Measurements from ENCODE around the gene GOLT1A. TPM values are rescaled to one million over a fixed set of nuclear protein-coding genes. Genes with fewer than 3 reads are reported as not detected.

The GOLT1A gene
- total and polyA plus RNA-seq, 3 experiments from 2014 or later = not detected

- H3K9me3 ChIP-seq (ENCODE audit: low read length) = no peaks in the 10 kb centered on the region
- no peaks in the 10 kb centered on the region for H3K36me3 ChIP-seq (ENCODE audit: insufficient read depth, low read length)
- peaks cover 0 to 5% (median 0%) of the 10 kb centered on the region in 3 donors for H3K4me1 Mint-ChIP-seq
- H3K27ac ChIP-seq (ENCODE audit: low read depth, low read length) = no peak overlapping the region
- H3K4me1 ChIP-seq (ENCODE audit: insufficient read depth, low read length) = no peaks in the 10 kb centered on the region
- no peak overlapping the region for H3K4me3 ChIP-seq (ENCODE audit: low read length)
- peaks cover 1 to 10% of the 10 kb centered on the region in 2 donors for H3K27me3 Mint-ChIP-seq
- no peak overlapping the region for H3K27ac Mint-ChIP-seq
- H3K27me3 ChIP-seq (ENCODE audit: insufficient read depth, low read length, poor library complexity, severe bottlenecking) = no peaks in the 10 kb centered on the region
- DNase-seq = no peak
- H3K4me3 Mint-ChIP-seq = no peak overlapping the region
- ChIA-PET POLR2A (no interaction called here), CTCF (interaction anchor here (1.1 kb wide), 1 partner anchor 13 kb away, joined by 5 read pairs; no protein-coding TSS in a partner anchor)
- no peaks in the 10 kb centered on the region for H3K9me3 Mint-ChIP-seq
- H3K36me3 Mint-ChIP-seq = no peaks in the 10 kb centered on the region
These were observed 6.3 kb upstream of the GOLT1A start for GRCh38 chr1:204219971-204220616.

GRCh38 chr1:204218552-204218951 lies 4.8 kb upstream of the GOLT1A start:
- DNase-seq = no peak
- Mint-ChIP-seq H3K27me3 (peaks cover 1 to 15% of the 10 kb centered on the region in 2 donors), H3K9me3 (no peaks in the 10 kb centered on the region), H3K27ac (no peak overlapping the region), H3K4me1 (peaks cover 4 to 8% (median 5%) of the 10 kb centered on the region in 3 donors), H3K36me3 (no peaks in the 10 kb centered on the region), H3K4me3 (no peak overlapping the region)
- Histone ChIP-seq H3K4me1 (ENCODE audit: insufficient read depth, low read length) (peaks cover 5% of the 10 kb centered on the region), H3K36me3 (ENCODE audit: insufficient read depth, low read length) (no peaks in the 10 kb centered on the region), H3K9me3 (ENCODE audit: low read length) (no peaks in the 10 kb centered on the region), H3K27me3 (ENCODE audit: insufficient read depth, low read length, poor library complexity, severe bottlenecking) (no peaks in the 10 kb centered on the region), H3K27ac (ENCODE audit: low read depth, low read length) (no peak overlapping the region), H3K4me3 (ENCODE audit: low read length) (no peak overlapping the region)
- ChIA-PET POLR2A (no interaction called here), CTCF (no interaction called here)

GRCh38 chr1:204217648-204218000 lies 3.8 kb upstream of the GOLT1A start:
- ChIA-PET CTCF (no interaction called here), POLR2A (no interaction called here)
- no peaks in the 10 kb centered on the region for H3K9me3 Mint-ChIP-seq
- Histone ChIP-seq H3K27ac (ENCODE audit: low read depth, low read length) (no peak overlapping the region), H3K36me3 (ENCODE audit: insufficient read depth, low read length) (no peaks in the 10 kb centered on the region), H3K9me3 (ENCODE audit: low read length) (no peaks in the 10 kb centered on the region), H3K27me3 (ENCODE audit: insufficient read depth, low read length, poor library complexity, severe bottlenecking) (no peaks in the 10 kb centered on the region), H3K4me1 (ENCODE audit: insufficient read depth, low read length) (peaks cover 10% of the 10 kb centered on the region), H3K4me3 (ENCODE audit: low read length) (no peak overlapping the region)
- no peaks in the 10 kb centered on the region for H3K36me3 Mint-ChIP-seq
- peaks cover 4 to 8% (median 5%) of the 10 kb centered on the region in 3 donors for H3K4me1 Mint-ChIP-seq
- peaks cover 1 to 15% of the 10 kb centered on the region in 2 donors for H3K27me3 Mint-ChIP-seq
- no peak overlapping the region for H3K27ac Mint-ChIP-seq
- no peak overlapping the region for H3K4me3 Mint-ChIP-seq
- no peak for DNase-seq

GRCh38 chr1:204216880-204217647 lies 3.3 kb upstream of the GOLT1A start:
- H3K27me3 Mint-ChIP-seq = peaks cover 1 to 15% of the 10 kb centered on the region in 2 donors
- Histone ChIP-seq H3K9me3 (ENCODE audit: low read length) (no peaks in the 10 kb centered on the region), H3K36me3 (ENCODE audit: insufficient read depth, low read length) (no peaks in the 10 kb centered on the region), H3K27me3 (ENCODE audit: insufficient read depth, low read length, poor library complexity, severe bottlenecking) (no peaks in the 10 kb centered on the region), H3K4me1 (ENCODE audit: insufficient read depth, low read length) (peaks cover 10% of the 10 kb centered on the region), H3K27ac (ENCODE audit: low read depth, low read length) (no peak overlapping the region), H3K4me3 (ENCODE audit: low read length) (no peak overlapping the region)
- H3K9me3 Mint-ChIP-seq = no peaks in the 10 kb centered on the region
- no peak overlapping the region for H3K4me3 Mint-ChIP-seq
- H3K4me1 Mint-ChIP-seq = peaks cover 4 to 8% (median 5%) of the 10 kb centered on the region in 3 donors
- no peak overlapping the region for H3K27ac Mint-ChIP-seq
- H3K36me3 Mint-ChIP-seq = no peaks in the 10 kb centered on the region
- CTCF ChIA-PET = interaction anchor here (1.5 to 1.9 kb wide), 2 partner anchors 10 to 18 kb away, joined by 3 to 7 read pairs; no protein-coding TSS in a partner anchor
- POLR2A ChIA-PET = no interaction called here
- no peak for DNase-seq

- no peak overlapping the region for H3K4me3 Mint-ChIP-seq
- DNase-seq = no peak
- Histone ChIP-seq H3K9me3 (ENCODE audit: low read length) (no peaks in the 10 kb centered on the region), H3K27me3 (ENCODE audit: insufficient read depth, low read length, poor library complexity, severe bottlenecking) (no peaks in the 10 kb centered on the region), H3K4me1 (ENCODE audit: insufficient read depth, low read length) (peaks cover 10% of the 10 kb centered on the region), H3K27ac (ENCODE audit: low read depth, low read length) (no peak overlapping the region), H3K4me3 (ENCODE audit: low read length) (no peak overlapping the region), H3K36me3 (ENCODE audit: insufficient read depth, low read length) (no peaks in the 10 kb centered on the region)
- no peak overlapping the region for H3K27ac Mint-ChIP-seq
- peaks cover 4 to 8% (median 5%) of the 10 kb centered on the region in 3 donors for H3K4me1 Mint-ChIP-seq
- ChIA-PET CTCF (interaction anchor here (1.5 to 1.9 kb wide), 2 partner anchors 9 to 18 kb away, joined by 3 to 7 read pairs; no protein-coding TSS in a partner anchor), POLR2A (no interaction called here)
- peaks cover 1 to 15% of the 10 kb centered on the region in 2 donors for H3K27me3 Mint-ChIP-seq
- H3K36me3 Mint-ChIP-seq = no peaks in the 10 kb centered on the region
- H3K9me3 Mint-ChIP-seq = no peaks in the 10 kb centered on the region
These were observed 2.4 kb upstream of the GOLT1A start for GRCh38 chr1:204216236-204216635.

- ChIA-PET POLR2A (no interaction called here), CTCF (no interaction called here)
- Mint-ChIP-seq H3K36me3 (no peaks in the 10 kb centered on the region), H3K4me3 (no peak overlapping the region), H3K27ac (no peak overlapping the region), H3K4me1 (peaks cover 4 to 5% (median 4%) of the 10 kb centered on the region in 3 donors), H3K27me3 (peaks cover 8 to 25% of the 10 kb centered on the region in 2 donors), H3K9me3 (no peaks in the 10 kb centered on the region)
- H3K27ac ChIP-seq (ENCODE audit: low read depth, low read length) = no peak overlapping the region
- peaks cover 10% of the 10 kb centered on the region for H3K4me1 ChIP-seq (ENCODE audit: insufficient read depth, low read length)
- no peaks in the 10 kb centered on the region for H3K27me3 ChIP-seq (ENCODE audit: insufficient read depth, low read length, poor library complexity, severe bottlenecking)
- no peaks in the 10 kb centered on the region for H3K9me3 ChIP-seq (ENCODE audit: low read length)
- H3K4me3 ChIP-seq (ENCODE audit: low read length) = no peak overlapping the region
- no peaks in the 10 kb centered on the region for H3K36me3 ChIP-seq (ENCODE audit: insufficient read depth, low read length)
- DNase-seq = no peak
These were observed 1.1 kb downstream of the GOLT1A start for GRCh38 chr1:204212715-204213114.

GRCh38 chr1:204211046-204211445 lies 2.7 kb downstream of the GOLT1A start:
- Mint-ChIP-seq H3K27ac (no peak overlapping the region), H3K4me1 (peaks cover 4 to 8% (median 5%) of the 10 kb centered on the region in 3 donors), H3K4me3 (no peak overlapping the region), H3K27me3 (peaks cover 16 to 37% of the 10 kb centered on the region in 2 donors), H3K36me3 (no peaks in the 10 kb centered on the region), H3K9me3 (no peaks in the 10 kb centered on the region)
- H3K4me1 ChIP-seq (ENCODE audit: insufficient read depth, low read length) = peaks cover 15% of the 10 kb centered on the region
- ChIA-PET CTCF (no interaction called here), POLR2A (no interaction called here)
- H3K27ac ChIP-seq (ENCODE audit: low read depth, low read length) = no peak overlapping the region
- H3K27me3 ChIP-seq (ENCODE audit: insufficient read depth, low read length, poor library complexity, severe bottlenecking) = peaks cover 3% of the 10 kb centered on the region
- no peak overlapping the region for H3K4me3 ChIP-seq (ENCODE audit: low read length)
- DNase-seq = no peak
- no peaks in the 10 kb centered on the region for H3K36me3 ChIP-seq (ENCODE audit: insufficient read depth, low read length)
- no peaks in the 10 kb centered on the region for H3K9me3 ChIP-seq (ENCODE audit: low read length)

- ChIA-PET CTCF (interaction anchor here (0.7 to 2.8 kb wide), 16 partner anchors 9 to 348 kb away, joined by 3 to 15 read pairs (median 4); partner anchors contain the start of gene ETNK2), POLR2A (no interaction called here)
- H3K27me3 ChIP-seq (ENCODE audit: insufficient read depth, low read length, poor library complexity, severe bottlenecking) = peaks cover 3% of the 10 kb centered on the region
- H3K9me3 ChIP-seq (ENCODE audit: low read length) = no peaks in the 10 kb centered on the region
- no peak overlapping the region for H3K27ac ChIP-seq (ENCODE audit: low read depth, low read length)
- H3K36me3 ChIP-seq (ENCODE audit: insufficient read depth, low read length) = no peaks in the 10 kb centered on the region
- H3K4me1 Mint-ChIP-seq = peaks cover 0 to 4% (median 0%) of the 10 kb centered on the region in 3 donors
- H3K4me3 Mint-ChIP-seq = no peak overlapping the region
- DNase-seq = peak; percentile 50 to 70 (median 61)
- no peaks in the 10 kb centered on the region for H3K36me3 Mint-ChIP-seq
- no peak overlapping the region for H3K4me3 ChIP-seq (ENCODE audit: low read length)
- H3K4me1 ChIP-seq (ENCODE audit: insufficient read depth, low read length) = peaks cover 5% of the 10 kb centered on the region
- peaks cover 32 to 69% of the 10 kb centered on the region in 2 donors for H3K27me3 Mint-ChIP-seq
- no peaks in the 10 kb centered on the region for H3K9me3 Mint-ChIP-seq
- no peak overlapping the region for H3K27ac Mint-ChIP-seq
These were observed 6.6 kb downstream of the GOLT1A start for GRCh38 chr1:204207136-204207616.

All from CD8-positive, alpha-beta memory T cell (primary cell).